K562 (cell line): ENCODE results near the gene FOXF2. TPM values are rescaled to one million over a fixed set of nuclear protein-coding genes. Genes with fewer than 3 reads are reported as not detected.

Experiments used
- ATAC-seq: fragments of 200-7000 bp; cut with Tn5 transposase; 3 replicates; pipeline ENCODE4 v1.9.1; 2020; ENCODE audit warnings: moderate library complexity
- BruUV-seq: library from RNA; stranded (reverse); fragments of 400-500 nt; replicated peaks from 2 replicates; lab custom pipeline; 2021; lab: Mats Ljungman, UMichigan
- CTCF ChIA-PET: fragments of 300-600 bp; formaldehyde crosslinking; extraction: SDS; loops from one replicate; lab custom pipeline; 2021; ENCODE audit warnings: low intra/inter-chr PET ratio; lab: Yijun Ruan, JAX
- POLR2A ChIA-PET: fragments of 300-600, 350-650 bp; sonication (Branson Sonifier 250); formaldehyde crosslinking; extraction: SDS; loops from one replicate; lab custom pipeline; 2021; ENCODE audit warnings: antibody characterized with exemption, inconsistent platforms; lab: Yijun Ruan, JAX
- DNase-seq, 4 experiments: peaks; one replicate each; pipeline versions ENCODE4 v3.0.0 to v3.0.0-alpha.2; 2011 to 2018; ENCODE audit warnings: low spot score in 3 of 4, mixed read lengths in 3 of 4; ENCODE audit errors: extremely low read depth in 1 of 4
- FAIRE-seq: peaks from 2 replicates; lab custom pipeline; 2011; peaks lifted over from hg19 to GRCh38; lab: Jason Lieb, UNC
- H2AFZ ChIP-seq: 2 replicates; pipeline ENCODE4 v1.6.0; 2011; ENCODE audit warnings: low read depth, low read length, control low read depth, inconsistent platforms
- H3K27ac ChIP-seq: fragments of 200-600 bp; 3 replicates; pipeline ENCODE4 v1.8.0; 2011; ENCODE audit warnings: low read depth, mild to moderate bottlenecking, control low read depth, inconsistent platforms, low read length, moderate library complexity, mixed read lengths; ENCODE audit errors: extremely low read depth
- H3K27me3 ChIP-seq, 2 experiments: fragments of 300-600 bp in 1 of 2; 2 replicates in 1 of 2; 3 replicates in 1 of 2; pipeline versions ENCODE4 v1.6.0 to v1.8.0; 2011; ENCODE audit warnings: inconsistent platforms in 2 of 2, low read length in 2 of 2, mild to moderate bottlenecking in 1 of 2, mixed read lengths in 1 of 2, moderate library complexity in 1 of 2; ENCODE audit not compliant: control insufficient read depth in 2 of 2, insufficient read depth in 2 of 2
- H3K36me3 ChIP-seq: fragments of 300-600 bp; 3 replicates; pipeline ENCODE4 v1.8.0; 2011; ENCODE audit warnings: mild to moderate bottlenecking, low read length, inconsistent platforms; ENCODE audit not compliant: control insufficient read depth, insufficient read depth
- H3K4me1 ChIP-seq, 2 experiments: fragments of 200-600 bp in 1 of 2; replicated peaks in 1 of 2; 2 replicates in 1 of 2; 3 replicates in 1 of 2; pipeline versions ENCODE4 v1.5.1 to v1.8.0; 2011; ENCODE audit warnings: inconsistent platforms in 2 of 2, low read length in 2 of 2, mild to moderate bottlenecking in 1 of 2, mixed read lengths in 1 of 2, moderate library complexity in 1 of 2; ENCODE audit not compliant: control insufficient read depth in 2 of 2, insufficient read depth in 2 of 2
- H3K4me2 ChIP-seq: 2 replicates; pipeline ENCODE4 v1.6.1; 2011; ENCODE audit warnings: low read length, control low read depth, inconsistent platforms, mixed read lengths; ENCODE audit not compliant: insufficient read depth
- H3K4me3 ChIP-seq: fragments of 200-600 bp; sonication (generic), shearing (Covaris generic); 2 replicates; pipeline ENCODE4 v1.5.1; 2016; ENCODE audit warnings: control low read depth, inconsistent platforms
- H3K79me2 ChIP-seq: fragments of 200-600 bp; 3 replicates; pipeline ENCODE4 v1.8.0; 2011; ENCODE audit warnings: low read length, inconsistent platforms; ENCODE audit not compliant: control insufficient read depth, insufficient read depth
- H3K9ac ChIP-seq, 2 experiments: 2 replicates each; pipeline versions ENCODE4 v1.6.0 to v1.6.1; 2011; ENCODE audit warnings: low read depth in 2 of 2, low read length in 2 of 2, control low read depth in 1 of 2, inconsistent platforms in 1 of 2, mild to moderate bottlenecking in 1 of 2, mixed read lengths in 1 of 2; ENCODE audit not compliant: insufficient read depth in 1 of 2
- H3K9me1 ChIP-seq: one replicate; pipeline ENCODE4 v1.6.0; 2011; ENCODE audit warnings: inconsistent platforms, mild to moderate bottlenecking, low read length, moderate library complexity; ENCODE audit not compliant: control insufficient read depth, insufficient read depth
- H3K9me3 ChIP-seq: replicated peaks from 2 replicates; pipeline ENCODE4 v1.5.1; 2011; ENCODE audit warnings: low read depth, low read length, inconsistent platforms; ENCODE audit not compliant: control insufficient read depth, insufficient read depth
- H4K20me1 ChIP-seq: replicated peaks from 2 replicates; pipeline ENCODE4 v1.6.1; 2011; ENCODE audit warnings: low read length, inconsistent platforms, mixed read lengths; ENCODE audit not compliant: control insufficient read depth, insufficient read depth
- CCNT2 ChIP-seq: IDR thresholded peaks from 2 replicates; pipeline ENCODE4 v1.6.1; 2011; ENCODE audit warnings: borderline replicate concordance, low read depth, mild to moderate bottlenecking, moderate library complexity, mixed read lengths, low read length; ENCODE audit not compliant: insufficient read length; ENCODE audit errors: extremely low read depth
- ETV6 ChIP-seq, 3 experiments: fragments of 150-350 bp in 1 of 3; sonication (generic) in 1 of 3; formaldehyde crosslinking in 1 of 3; IDR thresholded peaks; 2 replicates each; pipeline versions ENCODE4 v1.6.1 to v1.8.0; 2014 to 2022; ENCODE audit warnings: borderline replicate concordance in 2 of 3, low read depth in 2 of 3, antibody characterized with exemption in 1 of 3, low read length in 1 of 3, mild to moderate bottlenecking in 1 of 3, missing genetic modification reagents in 1 of 3
- MAFF ChIP-seq: IDR thresholded peaks from 2 replicates; pipeline ENCODE4 v1.6.1; 2012; ENCODE audit warnings: low read length, improper control_type of control experiment
- MEF2D ChIP-seq: conservative IDR thresholded peaks from 2 replicates; pipeline ENCODE4 v1.6.1; 2016; ENCODE audit warnings: low read depth, missing genetic modification characterization, missing compliant biosample characterization
- PHF20 ChIP-seq: fragments of 450-650 bp; IDR thresholded peaks from 2 replicates; pipeline ENCODE4 v1.6.1; 2018; ENCODE audit not compliant: partially characterized antibody
- RFX7 ChIP-seq: fragments of 250-450 bp; sonication (Bioruptor Pico); IDR thresholded peaks from 2 replicates; pipeline ENCODE4 v1.5.1; 2021; ENCODE audit warnings: mild to moderate bottlenecking
- TCFL5 ChIP-seq: fragments of 250-450 bp; sonication (Bioruptor Pico); conservative IDR thresholded peaks from 2 replicates; pipeline ENCODE4 v1.6.1; 2021; ENCODE audit warnings: mild to moderate bottlenecking, moderate library complexity, matching md5 sums
- TEAD2 ChIP-seq: fragments of 450-650 bp; IDR thresholded peaks from 2 replicates; pipeline ENCODE4 v1.6.1; 2016; ENCODE audit warnings: missing genetic modification characterization, control low read depth, missing compliant biosample characterization
- XRCC4 ChIP-seq: IDR thresholded peaks from one replicate; pipeline ENCODE4 v1.6.1; 2011; ENCODE audit not compliant: insufficient read depth, insufficient read length; ENCODE audit errors: extremely low read depth
- ZHX1 ChIP-seq: fragments of 150-350 bp; conservative IDR thresholded peaks from 2 replicates; pipeline ENCODE4 v1.6.1; 2014; ENCODE audit warnings: low read length
- ZNF121 ChIP-seq: sonication (generic); formaldehyde crosslinking; conservative IDR thresholded peaks from 2 replicates; pipeline ENCODE4 v1.8.0; 2022; ENCODE audit warnings: missing genetic modification reagents
- ZNF717 ChIP-seq: fragments of 250-450 bp; sonication (Bioruptor Pico); IDR thresholded peaks from 2 replicates; pipeline ENCODE4 v1.5.0; 2021
- WGBS: fragments of 100-300 bp; shearing (Covaris generic); methylation state at CpG from one replicate; pipeline ENCODE4 v1.1.6; 2016; ENCODE audit warnings: low coverage, mixed read lengths; ENCODE audit not compliant: insufficient coverage; ENCODE audit errors: missing lambda C conversion rate; 5-methylcytosine and 5-hydroxymethylcytosine counted together
- in situ Hi-C: fragments of 300-500 bp; cut with MboI; formaldehyde crosslinking; loops from 4 replicates; pipeline ENCODE4 v1.15.0; 2018; ENCODE audit warnings: inconsistent platforms, mixed read lengths
- intact Hi-C: fragments of 100-400 bp; cut with micrococcal nuclease; formaldehyde crosslinking; loops from 2 replicates; pipeline ENCODE4 v1.14.2; 2022
- polyA plus RNA-seq, 8 experiments: library from polyadenylated mRNA; depleted of rRNA in 4 of 8; stranded (reverse) in 5 of 8; unstranded in 3 of 8; fragments of >200 nt; fragmentation: Nextera tagmentation in 2 of 8; fragmentation: Illumina TruSeq in 1 of 8; extraction: Ambion mirVana in 2 of 8; extraction: Trizol in 1 of 8; gene quantifications; 2 replicates each; pipeline versions ENCODE4 v1.2.1 to v1.2.3, GENCODE V29; 2011 to 2014; ENCODE audit warnings: inconsistent platforms in 1 of 8, missing spikeins in 1 of 8
- total RNA-seq, 7 experiments: library from RNA; depleted of rRNA in 6 of 7; stranded (reverse); fragments of >200 nt in 6 of 7; fragmentation: Illumina TruSeq in 2 of 7; extraction: Trizol in 2 of 7; gene quantifications; 2 replicates each; pipeline versions ENCODE4 v1.2.1 to v1.2.3, GENCODE V29; 2011 to 2021; ENCODE audit warnings: low replicate concordance in 1 of 7
- TF ChIP-seq, protein P1 (sequence below): fragments of 250-450 bp; sonication (Bioruptor Pico); IDR thresholded peaks from 2 replicates; pipeline ENCODE4 v1.4.0; 2020; ENCODE audit warnings: borderline replicate concordance
- TF ChIP-seq, protein P2 (sequence below): fragments of 450-650 bp; formaldehyde crosslinking; conservative IDR thresholded peaks from 2 replicates; pipeline ENCODE4 v1.4.0; 2022; ENCODE audit warnings: mild to moderate bottlenecking, missing genetic modification characterization

FOXF2 gene
- total and polyA plus RNA-seq, 9 of the 15 experiments (the other 6 are each of a cell fraction or from before 2014, with no cell fraction given), result not detected

GRCh38 chr6:1347161-1347560 is 42.2 kb upstream of the FOXF2 start:
- TF ChIP-seq, protein P1, sequence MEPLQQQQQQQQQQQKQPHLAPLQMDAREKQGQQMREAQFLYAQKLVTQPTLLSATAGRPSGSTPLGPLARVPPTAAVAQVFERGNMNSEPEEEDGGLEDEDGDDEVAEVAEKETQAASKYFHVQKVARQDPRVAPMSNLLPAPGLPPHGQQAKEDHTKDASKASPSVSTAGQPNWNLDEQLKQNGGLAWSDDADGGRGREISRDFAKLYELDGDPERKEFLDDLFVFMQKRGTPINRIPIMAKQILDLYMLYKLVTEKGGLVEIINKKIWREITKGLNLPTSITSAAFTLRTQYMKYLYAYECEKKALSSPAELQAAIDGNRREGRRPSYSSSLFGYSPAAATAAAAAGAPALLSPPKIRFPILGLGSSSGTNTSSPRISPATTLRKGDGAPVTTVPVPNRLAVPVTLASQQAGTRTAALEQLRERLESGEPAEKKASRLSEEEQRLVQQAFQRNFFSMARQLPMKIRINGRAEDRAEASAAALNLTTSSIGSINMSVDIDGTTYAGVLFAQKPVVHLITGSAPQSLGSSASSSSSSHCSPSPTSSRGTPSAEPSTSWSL (CRISPR knock-in tag), result no peak
- TF ChIP-seq, protein P2, sequence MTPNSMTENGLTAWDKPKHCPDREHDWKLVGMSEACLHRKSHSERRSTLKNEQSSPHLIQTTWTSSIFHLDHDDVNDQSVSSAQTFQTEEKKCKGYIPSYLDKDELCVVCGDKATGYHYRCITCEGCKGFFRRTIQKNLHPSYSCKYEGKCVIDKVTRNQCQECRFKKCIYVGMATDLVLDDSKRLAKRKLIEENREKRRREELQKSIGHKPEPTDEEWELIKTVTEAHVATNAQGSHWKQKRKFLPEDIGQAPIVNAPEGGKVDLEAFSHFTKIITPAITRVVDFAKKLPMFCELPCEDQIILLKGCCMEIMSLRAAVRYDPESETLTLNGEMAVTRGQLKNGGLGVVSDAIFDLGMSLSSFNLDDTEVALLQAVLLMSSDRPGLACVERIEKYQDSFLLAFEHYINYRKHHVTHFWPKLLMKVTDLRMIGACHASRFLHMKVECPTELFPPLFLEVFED (CRISPR knock-in tag), result no peak
- TF ChIP-seq RFX7 (CRISPR knock-in tag) (no peak), CCNT2 (no peak), ZHX1 (no peak), TCFL5 (CRISPR knock-in tag) (no peak), MEF2D (no peak), MAFF (no peak), ETV6 (IDR thresholded peaks at IDR 0.05; ENCODE audit: borderline replicate concordance in 1 of 2, low read depth in 2 of 2, low read length in 1 of 2) (no peak), ETV6 (CRISPR knock-in tag; IDR thresholded peaks at IDR 0.05; ENCODE audit: borderline replicate concordance) (no peak), ZNF717 (no peak), ZNF121 (CRISPR knock-in tag) (no peak), XRCC4 (no peak), TEAD2 (tag) (no peak), PHF20 (no peak)
- CTCF ChIA-PET, result no interaction called here
- no peaks in the 10 kb centered on the region for H4K20me1 ChIP-seq
- no peaks in the 10 kb centered on the region for H3K27me3 ChIP-seq
- DNase-seq (no peak), ATAC-seq (no peak), FAIRE-seq (no peak)
- H3K9me3 ChIP-seq, result no peaks in the 10 kb centered on the region; the same call in 1 of the 2 replicates
- H3K27ac ChIP-seq, result no peak overlapping the region
- no TSS peak for BruUV-seq
- no peaks in the 10 kb centered on the region for H3K9me1 ChIP-seq
- no peaks in the 10 kb centered on the region for H3K79me2 ChIP-seq
- H3K4me3 ChIP-seq, result no peak overlapping the region
- 0% methylated on average over 3 of the region's 3 CpGs for WGBS
- H3K9ac ChIP-seq, result no peak overlapping the region
- H2AFZ ChIP-seq, result no peak overlapping the region
- no peaks in the 10 kb centered on the region for H3K4me1 ChIP-seq
- H3K36me3 ChIP-seq, result no peaks in the 10 kb centered on the region
- POLR2A ChIA-PET, result interaction anchor here (0.6 kb wide), 1 partner anchor 865 kb away, joined by 3 read pairs; no protein-coding TSS in a partner anchor
- in situ Hi-C loops, result no loop called here
- intact Hi-C loops, result no loop called here
- no peak overlapping the region for H3K4me2 ChIP-seq
